Gastrocnemius medialis (tissue), 4 donors: ENCODE data around the gene ANKRD22.

Experiments used
- POLR2A ChIP-seq, 2 donors: fragments of 450-650 bp; IDR thresholded peaks; one replicate each; pipeline ENCODE4 v1.6.1; 2017; ENCODE audit warnings: antibody characterized with exemption in 2 of 2, mild to moderate bottlenecking in 2 of 2, moderate library complexity in 2 of 2
- TF ChIP-seq, protein P1 (sequence below), 5 experiments: fragments of 450-650 bp in 3 of 5; fragments of 200-600 bp in 2 of 5; sonication (generic) in 2 of 5; IDR thresholded peaks in 4 of 5; conservative IDR thresholded peaks in 1 of 5; 1 replicate in 4 of 5; 2 replicates in 1 of 5; pipeline ENCODE4 v1.5.1; 2016 to 2019; ENCODE audit warnings: antibody characterized with exemption in 5 of 5, mild to moderate bottlenecking in 3 of 5, moderate library complexity in 3 of 5

DNA sequence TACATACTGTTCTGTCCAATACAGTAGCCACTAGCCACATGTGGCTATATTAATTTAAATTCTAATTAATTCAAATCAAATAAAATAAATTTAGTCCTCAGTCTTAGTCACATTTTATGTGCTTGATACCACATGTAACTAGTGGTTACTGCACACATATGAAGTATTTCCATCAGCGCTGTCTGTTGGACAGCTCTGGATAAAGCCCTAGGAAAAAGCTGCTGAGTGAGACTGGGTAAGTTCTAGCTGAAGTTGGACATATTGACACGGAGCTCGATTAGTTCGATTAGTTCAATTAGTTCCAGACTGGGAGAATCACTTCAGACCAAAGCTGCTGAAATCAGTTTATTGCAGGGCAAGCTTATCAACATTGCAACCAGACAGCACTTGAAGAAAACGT, 64.2 kb downstream of the ANKRD22 start:
- TF ChIP-seq, protein P1, sequence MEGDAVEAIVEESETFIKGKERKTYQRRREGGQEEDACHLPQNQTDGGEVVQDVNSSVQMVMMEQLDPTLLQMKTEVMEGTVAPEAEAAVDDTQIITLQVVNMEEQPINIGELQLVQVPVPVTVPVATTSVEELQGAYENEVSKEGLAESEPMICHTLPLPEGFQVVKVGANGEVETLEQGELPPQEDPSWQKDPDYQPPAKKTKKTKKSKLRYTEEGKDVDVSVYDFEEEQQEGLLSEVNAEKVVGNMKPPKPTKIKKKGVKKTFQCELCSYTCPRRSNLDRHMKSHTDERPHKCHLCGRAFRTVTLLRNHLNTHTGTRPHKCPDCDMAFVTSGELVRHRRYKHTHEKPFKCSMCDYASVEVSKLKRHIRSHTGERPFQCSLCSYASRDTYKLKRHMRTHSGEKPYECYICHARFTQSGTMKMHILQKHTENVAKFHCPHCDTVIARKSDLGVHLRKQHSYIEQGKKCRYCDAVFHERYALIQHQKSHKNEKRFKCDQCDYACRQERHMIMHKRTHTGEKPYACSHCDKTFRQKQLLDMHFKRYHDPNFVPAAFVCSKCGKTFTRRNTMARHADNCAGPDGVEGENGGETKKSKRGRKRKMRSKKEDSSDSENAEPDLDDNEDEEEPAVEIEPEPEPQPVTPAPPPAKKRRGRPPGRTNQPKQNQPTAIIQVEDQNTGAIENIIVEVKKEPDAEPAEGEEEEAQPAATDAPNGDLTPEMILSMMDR (IDR thresholded peaks at IDR 0.05 in 4 of 5, conservative IDR thresholded peaks at IDR 0.05 in 1 of 5): no peak
- no peak for TF ChIP-seq POLR2A (IDR thresholded peaks at IDR 0.05)
